ENCODE measurements around the gene RHOB.

- no peak for TF ChIP-seq TAF1 (IDR thresholded peaks at IDR 0.05; ENCODE audit: borderline replicate concordance, low read depth, low read length)
- TF ChIP-seq POLR2A (IDR thresholded peaks at IDR 0.05; ENCODE audit: low read depth, low read length) = no peak
- no peak for TF ChIP-seq POLR2AphosphoS5 (IDR thresholded peaks at IDR 0.05; ENCODE audit: low read depth, low read length)
Measured at GRCh38 chr2:20409039-20409438, 37.8 kb upstream of the RHOB start.

Measured in GM12892 (cell line).